Common myeloid progenitor, CD34-positive (primary cell): ENCODE results near the gene KLHL25.

Experiments used
- CTCF ChIA-PET: fragments of 350-600 bp; sonication (Branson Sonifier 250); formaldehyde crosslinking; loops from one replicate; lab custom pipeline; 2021; ENCODE audit warnings: antibody characterized with exemption; lab: Charles Lee
- POLR2A ChIA-PET: fragments of 350-600 bp; sonication (Branson Sonifier 250); formaldehyde crosslinking; loops from one replicate; lab custom pipeline; 2021; ENCODE audit warnings: antibody characterized with exemption; lab: Charles Lee
- DNase-seq, 3 donors: peaks; one replicate each; pipeline versions ENCODE4 v3.0.0 to v3.0.0-alpha.2; 2013
- H3K27ac ChIP-seq, 2 experiments: 1 replicate in 1 of 2; 2 replicates in 1 of 2; pipeline ENCODE4 v1.7.0; 2013; ENCODE audit warnings: inconsistent platforms in 2 of 2, low read length in 2 of 2, mild to moderate bottlenecking in 2 of 2, low read depth in 1 of 2, moderate library complexity in 1 of 2; ENCODE audit not compliant: severe bottlenecking in 2 of 2, insufficient read depth in 1 of 2, poor library complexity in 1 of 2
- H3K27me3 ChIP-seq, 5 experiments: replicated peaks in 2 of 5; 1 replicate in 3 of 5; 2 replicates in 2 of 5; pipeline versions ENCODE4 v1.6.1 to v1.7.0; 2013; ENCODE audit warnings: low read length in 4 of 5, mild to moderate bottlenecking in 2 of 5, moderate library complexity in 2 of 5, inconsistent platforms in 1 of 5; ENCODE audit not compliant: insufficient read depth in 5 of 5, control insufficient read depth in 4 of 5
- H3K36me3 ChIP-seq, 4 experiments: 1 replicate in 2 of 4; 2 replicates in 2 of 4; pipeline versions ENCODE4 v1.6.1 to v1.7.0; 2013; ENCODE audit warnings: low read length in 3 of 4, control low read depth in 1 of 4, mild to moderate bottlenecking in 1 of 4; ENCODE audit not compliant: control insufficient read depth in 4 of 4, insufficient read depth in 4 of 4
- H3K4me1 ChIP-seq, 4 experiments: 1 replicate in 3 of 4; 2 replicates in 1 of 4; pipeline versions ENCODE4 v1.6.1 to v1.7.1; 2013; ENCODE audit warnings: low read length in 3 of 4, mild to moderate bottlenecking in 3 of 4, control low read depth in 1 of 4, inconsistent platforms in 1 of 4, moderate library complexity in 1 of 4; ENCODE audit not compliant: control insufficient read depth in 4 of 4, insufficient read depth in 4 of 4; ENCODE audit errors: control extremely low read depth in 1 of 4
- H3K4me3 ChIP-seq, 7 experiments: 1 replicate in 4 of 7; 2 replicates in 3 of 7; pipeline versions ENCODE4 v1.5.1 to v1.7.0; 2013; ENCODE audit warnings: mild to moderate bottlenecking in 7 of 7, low read length in 6 of 7, moderate library complexity in 6 of 7, inconsistent platforms in 2 of 7, low read depth in 2 of 7, control low read depth in 1 of 7; ENCODE audit not compliant: insufficient read depth in 4 of 7, control insufficient read depth in 1 of 7; ENCODE audit errors: extremely low read depth in 1 of 7
- H3K9me3 ChIP-seq, 5 experiments: 1 replicate in 4 of 5; 2 replicates in 1 of 5; pipeline versions ENCODE4 v1.6.1 to v1.7.1; 2013; ENCODE audit warnings: low read length in 4 of 5, mild to moderate bottlenecking in 2 of 5, inconsistent platforms in 1 of 5, low read depth in 1 of 5, moderate library complexity in 1 of 5; ENCODE audit not compliant: control insufficient read depth in 4 of 5, insufficient read depth in 2 of 5; ENCODE audit errors: control extremely low read depth in 1 of 5
- WGBS: methylation state at CpG from one replicate; pipeline ENCODE4 v1.1.5; 2013; ENCODE audit not compliant: insufficient coverage; 5-methylcytosine and 5-hydroxymethylcytosine counted together

KLHL25 gene

GRCh38 chr15:85718981-85719380, 75.7 kb downstream of the KLHL25 start:
- no peak overlapping the region for H3K4me3 ChIP-seq
- 80% methylated on average over 4 of the region's 4 CpGs for WGBS
- ChIA-PET POLR2A (no interaction called here), CTCF (interaction anchor here (1.2 kb wide), 2 partner anchors 16 to 103 kb away, joined by 3 read pairs; no protein-coding TSS in a partner anchor)
- H3K27ac ChIP-seq: no peak overlapping the region
- H3K27me3 ChIP-seq: no peaks in the 10 kb centered on the region
- DNase-seq: no peak
- H3K36me3 ChIP-seq: peaks cover 47 to 94% (median 73%) of the 10 kb centered on the region in 4 experiments
- H3K9me3 ChIP-seq: no peaks in the 10 kb centered on the region
- H3K4me1 ChIP-seq: no peaks in the 10 kb centered on the region

- H3K27me3 ChIP-seq: no peaks in the 10 kb centered on the region
- ChIA-PET POLR2A (no interaction called here), CTCF (interaction anchor here (1.2 kb wide), 1 partner anchor 17 kb away, joined by 3 read pairs; no protein-coding TSS in a partner anchor)
- DNase-seq: no peak
- H3K36me3 ChIP-seq: peaks cover 45 to 95% (median 70%) of the 10 kb centered on the region in 4 experiments
- H3K4me3 ChIP-seq: no peak overlapping the region
- H3K4me1 ChIP-seq: no peaks in the 10 kb centered on the region
- 89% methylated on average over 9 of the region's 12 CpGs for whole genome bisulfite sequencing
- no peaks in the 10 kb centered on the region for H3K9me3 ChIP-seq
- no peak overlapping the region for H3K27ac ChIP-seq
Observed at GRCh38 chr15:85718271-85718971, 76.3 kb downstream of the KLHL25 start.

- H3K4me3 ChIP-seq: no peak overlapping the region
- no peak for DNase-seq
- H3K27me3 ChIP-seq: no peaks in the 10 kb centered on the region
- peaks cover 44 to 93% (median 66%) of the 10 kb centered on the region in 4 experiments for H3K36me3 ChIP-seq
- H3K27ac ChIP-seq: no peak overlapping the region
- POLR2A ChIA-PET: no interaction called here
- CTCF ChIA-PET: no interaction called here
- no CpG with 5 or more reads among the region's 2 CpGs for WGBS
- no peaks in the 10 kb centered on the region for H3K9me3 ChIP-seq
- H3K4me1 ChIP-seq: no peaks in the 10 kb centered on the region
Observed at GRCh38 chr15:85717212-85717611, 77.5 kb downstream of the KLHL25 start.

- no peaks in the 10 kb centered on the region for H3K27me3 ChIP-seq
- no peak for DNase-seq
- WGBS: 100% methylated on average over 2 of the region's 3 CpGs
- H3K4me3 ChIP-seq: no peak overlapping the region
- H3K27ac ChIP-seq: peak overlapping the region in 1 of 2 experiments; percentile 11
- H3K4me1 ChIP-seq: no peaks in the 10 kb centered on the region
- ChIA-PET CTCF (no interaction called here), POLR2A (no interaction called here)
- H3K36me3 ChIP-seq: peaks cover 45 to 92% (median 65%) of the 10 kb centered on the region in 4 experiments
- no peaks in the 10 kb centered on the region for H3K9me3 ChIP-seq
Observed at GRCh38 chr15:85716261-85716660, 78.5 kb downstream of the KLHL25 start.

- H3K27me3 ChIP-seq: no peaks in the 10 kb centered on the region
- DNase-seq: no peak
- ChIA-PET CTCF (interaction anchor here (0.6 to 2.7 kb wide), 5 partner anchors 8 to 86 kb away, joined by 3 to 8 read pairs (median 5); no protein-coding TSS in a partner anchor), POLR2A (interaction anchor here (0.7 kb wide), 1 partner anchor 373 kb away, joined by 6 read pairs; no protein-coding TSS in a partner anchor)
- H3K9me3 ChIP-seq: no peaks in the 10 kb centered on the region
- no peak overlapping the region for H3K27ac ChIP-seq
- WGBS: 100% methylated on average over 7 of the region's 7 CpGs
- no peak overlapping the region for H3K4me3 ChIP-seq
- peaks cover 11 to 19% (median 15%) of the 10 kb centered on the region in 4 experiments for H3K4me1 ChIP-seq
- H3K36me3 ChIP-seq: peaks cover 33 to 74% (median 52%) of the 10 kb centered on the region in 4 experiments
Observed at GRCh38 chr15:85711580-85712192, 83.0 kb downstream of the KLHL25 start.

- peaks cover 28 to 62% (median 43%) of the 10 kb centered on the region in 4 experiments for H3K36me3 ChIP-seq
- no peak for DNase-seq
- H3K27me3 ChIP-seq: no peaks in the 10 kb centered on the region
- H3K4me1 ChIP-seq: peaks cover 14 to 31% (median 24%) of the 10 kb centered on the region in 4 experiments
- 98% methylated on average over 7 of the region's 7 CpGs for WGBS
- H3K4me3 ChIP-seq: no peak overlapping the region
- no peak overlapping the region for H3K27ac ChIP-seq
- POLR2A ChIA-PET: no interaction called here
- no peaks in the 10 kb centered on the region for H3K9me3 ChIP-seq
- CTCF ChIA-PET: interaction anchor here (0.6 to 1.3 kb wide), 4 partner anchors 9 to 420 kb away, joined by 3 to 5 read pairs (median 3); no protein-coding TSS in a partner anchor
Observed at GRCh38 chr15:85710340-85710842, 84.3 kb downstream of the KLHL25 start.
